Vagina (tissue), 2 donors: ENCODE results near the gene YLPM1.

ENCODE experiments used
- POLR2AphosphoS5 ChIP-seq, 2 donors: sonication (generic); formaldehyde crosslinking; IDR thresholded peaks; one replicate each; pipeline ENCODE4 v1.9.0; 2017; ENCODE audit warnings: antibody characterized with exemption in 2 of 2, mild to moderate bottlenecking in 2 of 2, low read depth in 1 of 2; ENCODE audit not compliant: insufficient read depth in 1 of 2
- TF ChIP-seq, protein P1 (sequence below), 3 experiments: fragments of 450-650 bp in 2 of 3; fragments of 200-600 bp in 1 of 3; sonication (generic) in 1 of 3; IDR thresholded peaks; one replicate each; pipeline ENCODE4 v1.5.1; 2017 to 2019; ENCODE audit warnings: antibody characterized with exemption in 3 of 3, mild to moderate bottlenecking in 2 of 3, moderate library complexity in 2 of 3

DNA sequence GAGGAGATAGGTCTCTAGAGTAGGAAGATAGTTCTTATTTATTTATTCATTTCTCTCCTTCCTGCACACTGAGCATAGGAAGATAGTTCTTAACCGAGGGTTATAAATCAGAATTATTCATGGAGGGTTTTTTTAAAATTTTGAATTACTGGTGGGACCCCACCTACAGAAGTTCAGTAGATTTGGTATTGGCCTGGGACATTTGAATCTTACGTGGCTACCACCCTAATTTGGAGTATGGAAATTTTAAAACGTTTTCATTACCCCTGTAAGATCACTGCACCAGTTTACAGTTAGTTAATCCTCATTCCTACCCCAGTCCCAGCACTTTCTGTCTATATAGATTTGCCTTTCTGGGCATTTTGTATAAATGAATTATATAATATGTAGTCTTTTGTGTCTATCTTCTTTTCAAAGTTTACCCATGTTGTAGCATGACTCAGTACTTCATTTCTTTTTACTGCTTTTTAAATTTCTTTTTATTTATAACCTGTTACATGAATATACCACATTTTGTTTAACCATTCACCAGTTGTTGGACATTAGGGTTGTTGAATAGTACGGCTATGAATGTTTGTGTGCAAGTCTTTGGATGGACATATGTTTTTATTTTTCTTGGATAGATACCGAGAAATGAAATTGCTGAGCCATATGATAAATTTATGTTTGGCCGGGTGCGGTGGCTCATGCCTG is 44.9 kb downstream of the YLPM1 start:
- TF ChIP-seq POLR2AphosphoS5 (IDR thresholded peaks at IDR 0.05; ENCODE audit: insufficient read depth in 1 of 2, low read depth in 1 of 2): no peak
- TF ChIP-seq, protein P1, sequence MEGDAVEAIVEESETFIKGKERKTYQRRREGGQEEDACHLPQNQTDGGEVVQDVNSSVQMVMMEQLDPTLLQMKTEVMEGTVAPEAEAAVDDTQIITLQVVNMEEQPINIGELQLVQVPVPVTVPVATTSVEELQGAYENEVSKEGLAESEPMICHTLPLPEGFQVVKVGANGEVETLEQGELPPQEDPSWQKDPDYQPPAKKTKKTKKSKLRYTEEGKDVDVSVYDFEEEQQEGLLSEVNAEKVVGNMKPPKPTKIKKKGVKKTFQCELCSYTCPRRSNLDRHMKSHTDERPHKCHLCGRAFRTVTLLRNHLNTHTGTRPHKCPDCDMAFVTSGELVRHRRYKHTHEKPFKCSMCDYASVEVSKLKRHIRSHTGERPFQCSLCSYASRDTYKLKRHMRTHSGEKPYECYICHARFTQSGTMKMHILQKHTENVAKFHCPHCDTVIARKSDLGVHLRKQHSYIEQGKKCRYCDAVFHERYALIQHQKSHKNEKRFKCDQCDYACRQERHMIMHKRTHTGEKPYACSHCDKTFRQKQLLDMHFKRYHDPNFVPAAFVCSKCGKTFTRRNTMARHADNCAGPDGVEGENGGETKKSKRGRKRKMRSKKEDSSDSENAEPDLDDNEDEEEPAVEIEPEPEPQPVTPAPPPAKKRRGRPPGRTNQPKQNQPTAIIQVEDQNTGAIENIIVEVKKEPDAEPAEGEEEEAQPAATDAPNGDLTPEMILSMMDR (IDR thresholded peaks at IDR 0.05): no peak
